MCF 10A (cell line): ENCODE measurements around the gene EGLN1. TPM values are rescaled to one million over a fixed set of nuclear protein-coding genes. Genes with fewer than 3 reads are reported as not detected.

Source experiments
- BruUV-seq: library from RNA; stranded (reverse); fragments of 400-500 nt; replicated peaks from 2 replicates; lab custom pipeline; 2021; lab: Mats Ljungman, UMichigan
- CTCF ChIA-PET: fragments of 300-600 bp; sonication (Branson Sonifier 250); formaldehyde crosslinking; extraction: SDS; loops from one replicate; lab custom pipeline; 2021; ENCODE audit warnings: antibody characterized with exemption, inconsistent platforms; lab: Yijun Ruan, JAX
- POLR2A ChIA-PET: fragments of 300-600, 350-650 bp; sonication (Branson Sonifier 250); formaldehyde crosslinking; extraction: SDS; loops from one replicate; lab custom pipeline; 2020; ENCODE audit warnings: antibody characterized with exemption, inconsistent platforms; lab: Yijun Ruan, JAX
- DNase-seq: peaks from one replicate; pipeline ENCODE4 v3.0.0-alpha.2; 2018; ENCODE audit not compliant: unreplicated experiment
- H3K27ac Mint-ChIP-seq: one replicate; pipeline ENCODE4 v1.8.0; 2022; ENCODE audit warnings: mild to moderate bottlenecking, low read depth, mixed read lengths; ENCODE audit not compliant: unreplicated experiment
- H3K27me3 Mint-ChIP-seq: one replicate; pipeline ENCODE4 v1.8.0; 2022; ENCODE audit warnings: mixed read lengths; ENCODE audit not compliant: insufficient read depth, unreplicated experiment
- H3K36me3 Mint-ChIP-seq: one replicate; pipeline ENCODE4 v1.8.0; 2022; ENCODE audit warnings: mild to moderate bottlenecking, moderate library complexity, mixed read lengths; ENCODE audit not compliant: insufficient read depth, unreplicated experiment
- H3K4me1 Mint-ChIP-seq: one replicate; pipeline ENCODE4 v1.8.0; 2022; ENCODE audit warnings: mixed read lengths; ENCODE audit not compliant: insufficient read depth, unreplicated experiment
- H3K4me3 Mint-ChIP-seq: one replicate; pipeline ENCODE4 v1.8.0; 2022; ENCODE audit warnings: mild to moderate bottlenecking, moderate library complexity, mixed read lengths; ENCODE audit not compliant: unreplicated experiment
- H3K9me3 Mint-ChIP-seq: one replicate; pipeline ENCODE4 v1.8.0; 2022; ENCODE audit warnings: mixed read lengths; ENCODE audit not compliant: unreplicated experiment
- intact Hi-C: fragments of 100-400 bp; cut with micrococcal nuclease; formaldehyde crosslinking; loops from 2 replicates; pipeline ENCODE4 v1.14.1; 2022
- total RNA-seq: library from RNA; stranded (reverse); gene quantifications from 2 replicates; pipeline ENCODE4 v1.2.3, GENCODE V29; 2022
- TF ChIP-seq, protein P1 (sequence below): fragments of 200-600 bp; IDR thresholded peaks from one replicate; pipeline ENCODE4 v1.8.0; 2022; ENCODE audit warnings: antibody characterized with exemption, mild to moderate bottlenecking; ENCODE audit not compliant: unreplicated experiment

The EGLN1 gene
- total RNA-seq, 1 experiment from 2014 or later: 68.8 TPM

DNA sequence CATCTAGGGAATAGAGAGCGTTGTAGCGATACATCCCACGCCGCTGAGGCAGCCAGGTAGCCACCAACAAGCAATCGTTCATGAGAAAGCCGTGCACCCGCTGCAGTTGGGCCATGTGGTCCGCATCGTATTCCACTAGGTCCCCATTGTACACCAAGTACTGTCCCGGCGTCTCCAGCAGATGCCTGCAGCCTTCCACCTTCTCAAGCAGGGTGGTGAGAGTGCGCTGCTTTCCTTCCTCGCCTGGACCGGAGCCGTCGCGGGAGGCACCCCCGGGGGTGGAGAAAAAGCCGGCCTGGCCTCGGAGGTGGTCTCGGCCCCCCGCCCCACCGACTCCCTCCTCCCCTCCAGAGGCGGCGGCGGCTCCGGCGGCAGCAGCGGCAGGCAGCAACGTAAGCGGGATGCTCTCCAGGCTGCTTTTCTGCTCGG lies 85.0 kb downstream of the EGLN1 start:
- no peak for DNase-seq
- peaks cover 49% of the 10 kb centered on the region for H3K4me1 Mint-ChIP-seq
- no peaks in the 10 kb centered on the region for H3K9me3 Mint-ChIP-seq
- ChIA-PET POLR2A (interaction anchor here (0.5 to 11.1 kb wide), 39 partner anchors 10 to 889 kb away, joined by 3 to 343 read pairs (median 5); partner anchors contain the start of genes ARV1, EGLN1, FAM89A and GNPAT), CTCF (interaction anchor here (0.7 to 2.9 kb wide), 12 partner anchors 10 to 938 kb away, joined by 3 to 14 read pairs (median 4); no protein-coding TSS in a partner anchor)
- H3K27me3 Mint-ChIP-seq: no peaks in the 10 kb centered on the region
- intact Hi-C loops: loop anchor here (1.0 kb wide), 1 partner anchor 96 kb away; the partner anchor contains the start of gene GNPAT
- peak overlapping the region; percentile 98 for H3K4me3 Mint-ChIP-seq
- BruUV-seq: no TSS peak
- TF ChIP-seq, protein P1, sequence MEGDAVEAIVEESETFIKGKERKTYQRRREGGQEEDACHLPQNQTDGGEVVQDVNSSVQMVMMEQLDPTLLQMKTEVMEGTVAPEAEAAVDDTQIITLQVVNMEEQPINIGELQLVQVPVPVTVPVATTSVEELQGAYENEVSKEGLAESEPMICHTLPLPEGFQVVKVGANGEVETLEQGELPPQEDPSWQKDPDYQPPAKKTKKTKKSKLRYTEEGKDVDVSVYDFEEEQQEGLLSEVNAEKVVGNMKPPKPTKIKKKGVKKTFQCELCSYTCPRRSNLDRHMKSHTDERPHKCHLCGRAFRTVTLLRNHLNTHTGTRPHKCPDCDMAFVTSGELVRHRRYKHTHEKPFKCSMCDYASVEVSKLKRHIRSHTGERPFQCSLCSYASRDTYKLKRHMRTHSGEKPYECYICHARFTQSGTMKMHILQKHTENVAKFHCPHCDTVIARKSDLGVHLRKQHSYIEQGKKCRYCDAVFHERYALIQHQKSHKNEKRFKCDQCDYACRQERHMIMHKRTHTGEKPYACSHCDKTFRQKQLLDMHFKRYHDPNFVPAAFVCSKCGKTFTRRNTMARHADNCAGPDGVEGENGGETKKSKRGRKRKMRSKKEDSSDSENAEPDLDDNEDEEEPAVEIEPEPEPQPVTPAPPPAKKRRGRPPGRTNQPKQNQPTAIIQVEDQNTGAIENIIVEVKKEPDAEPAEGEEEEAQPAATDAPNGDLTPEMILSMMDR: no peak
- H3K27ac Mint-ChIP-seq: peak overlapping the region; percentile 97
- peaks cover 48% of the 10 kb centered on the region for H3K36me3 Mint-ChIP-seq

DNA sequence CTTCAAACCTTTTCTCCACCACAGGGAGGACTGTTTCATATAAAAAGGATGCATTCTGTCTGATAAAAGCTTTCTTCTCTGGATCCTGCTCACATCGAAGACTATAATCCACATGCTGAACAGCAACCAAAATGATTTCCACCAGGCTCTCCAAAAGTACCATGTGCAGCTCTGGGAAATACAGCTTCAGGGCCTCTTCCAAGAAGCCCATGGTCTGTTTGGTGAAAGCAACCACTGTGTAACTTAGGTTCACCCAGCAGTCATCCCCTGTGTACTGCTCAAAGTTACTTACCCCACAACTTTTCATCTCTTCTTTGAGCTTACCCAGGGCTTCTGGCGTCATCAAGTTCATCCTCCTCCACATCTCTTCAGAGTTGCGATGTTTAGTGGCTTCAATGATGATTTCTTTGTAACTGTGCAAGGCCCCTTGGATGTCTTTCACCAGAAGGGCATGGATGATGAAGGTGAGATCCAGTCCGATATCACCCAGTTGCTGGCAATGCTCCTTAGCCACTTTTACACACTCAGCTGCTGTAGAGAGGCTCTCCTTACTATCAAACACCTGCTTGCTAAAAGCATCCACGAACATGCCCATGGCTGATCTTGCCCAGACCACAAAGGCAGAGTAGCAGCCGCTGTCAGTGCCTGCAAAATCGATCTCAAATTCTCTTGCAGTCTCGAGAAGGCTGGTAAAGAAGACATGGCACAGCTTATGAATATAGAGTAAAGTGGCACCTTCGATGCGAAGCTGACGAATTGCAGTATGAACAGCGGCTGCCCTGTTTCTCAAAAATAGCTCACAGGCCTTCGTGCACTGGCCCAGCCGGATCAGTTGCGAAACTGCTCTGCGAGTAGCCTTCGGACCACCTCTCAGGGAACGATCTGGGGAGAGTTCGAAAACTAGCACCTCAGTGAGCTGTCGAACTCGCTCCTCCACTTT lies 86.2 kb downstream of the EGLN1 start:
- ChIA-PET CTCF (interaction anchor here (0.5 to 2.9 kb wide), 19 partner anchors 15 to 269 kb away, joined by 3 to 14 read pairs (median 4); no protein-coding TSS in a partner anchor), POLR2A (interaction anchor here (0.6 to 11.1 kb wide), 24 partner anchors 8 to 358 kb away, joined by 3 to 343 read pairs (median 8); partner anchors contain the start of genes ARV1, EGLN1, GNPAT and TSNAX)
- H3K4me3 Mint-ChIP-seq: peak overlapping the region; percentile 98
- intact Hi-C loops: no loop called here
- no peak for DNase-seq
- TF ChIP-seq, protein P1: no peak
- H3K9me3 Mint-ChIP-seq: no peaks in the 10 kb centered on the region
- BruUV-seq: no TSS peak
- H3K27me3 Mint-ChIP-seq: no peaks in the 10 kb centered on the region
- H3K27ac Mint-ChIP-seq: peak overlapping the region; percentile 97
- peaks cover 41% of the 10 kb centered on the region for H3K36me3 Mint-ChIP-seq
- peaks cover 47% of the 10 kb centered on the region for H3K4me1 Mint-ChIP-seq

DNA sequence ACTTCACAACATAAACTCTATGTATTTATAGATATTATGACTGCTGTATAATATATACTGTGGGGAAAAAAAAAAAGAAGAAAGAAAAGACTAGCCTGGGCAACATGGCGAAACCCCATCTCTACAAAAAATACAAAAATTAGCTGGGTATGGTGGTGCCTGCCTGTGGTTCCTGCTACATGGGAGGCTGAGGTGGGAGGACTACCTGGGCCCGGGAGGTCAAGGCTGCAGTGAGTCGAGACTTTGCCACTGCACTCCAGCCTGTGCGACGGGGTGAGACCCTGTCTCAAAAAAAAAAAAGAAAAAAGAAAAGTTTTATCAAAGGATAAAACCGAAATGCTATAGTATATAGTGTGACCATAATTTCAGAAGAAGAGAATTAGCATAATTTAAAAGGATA lies 87.1 kb downstream of the EGLN1 start:
- TF ChIP-seq, protein P1: no peak
- ChIA-PET POLR2A (interaction anchor here (0.8 to 11.1 kb wide), 12 partner anchors 10 to 533 kb away, joined by 3 to 343 read pairs (median 17); partner anchors contain the start of genes EGLN1, GNPAT and TSNAX), CTCF (interaction anchor here (0.7 to 1.6 kb wide), 11 partner anchors 10 to 268 kb away, joined by 3 to 10 read pairs (median 4); no protein-coding TSS in a partner anchor)
- peak overlapping the region; percentile 97 for H3K27ac Mint-ChIP-seq
- H3K4me3 Mint-ChIP-seq: peak overlapping the region; percentile 98
- no peaks in the 10 kb centered on the region for H3K9me3 Mint-ChIP-seq
- peaks cover 40% of the 10 kb centered on the region for H3K36me3 Mint-ChIP-seq
- no TSS peak for BruUV-seq
- DNase-seq: no peak
- H3K27me3 Mint-ChIP-seq: no peaks in the 10 kb centered on the region
- intact Hi-C loops: no loop called here
- H3K4me1 Mint-ChIP-seq: peaks cover 39% of the 10 kb centered on the region
